ENCODE measurements around the gene MATN4.

The MATN4 gene

GRCh38 chr20:45294003-45294368 is 14.1 kb downstream of the MATN4 start:
- DNase-seq (no peak), ATAC-seq (ENCODE audit: insufficient read depth, low read depth) (no peak)
- no peak overlapping the region for H3K4me3 ChIP-seq (ENCODE audit: low read depth in 1 of 2, low read length in 2 of 2)
- H3K27ac ChIP-seq (ENCODE audit: low read length), result no peak overlapping the region
- H3K36me3 ChIP-seq (ENCODE audit: insufficient read depth, low read length), result no peaks in the 10 kb centered on the region
- H3K9me3 ChIP-seq (ENCODE audit: insufficient read depth, low read length, severe bottlenecking), result no peaks in the 10 kb centered on the region
- H3K9ac ChIP-seq (ENCODE audit: low read depth, low read length), result no peak overlapping the region
- TF ChIP-seq CTCF (IDR thresholded peaks at IDR 0.05; ENCODE audit: borderline replicate concordance, extremely low read depth, low read length, poor library complexity, severe bottlenecking) (no peak), EZH2 (IDR thresholded peaks at IDR 0.05; ENCODE audit: borderline replicate concordance, low read depth, low read length, severe bottlenecking) (no peak)
- no peaks in the 10 kb centered on the region for H3K4me1 ChIP-seq (ENCODE audit: insufficient read depth, low read length)
- peaks cover under 1% of the 10 kb centered on the region for H3K27me3 ChIP-seq (ENCODE audit: insufficient read depth, low read length, poor library complexity)
- no peak overlapping the region for H2AFZ ChIP-seq (ENCODE audit: low read depth, low read length)
- no peaks in the 10 kb centered on the region for H4K20me1 ChIP-seq (ENCODE audit: insufficient read depth, low read length)
- H3K4me2 ChIP-seq (ENCODE audit: insufficient read depth, low read length), result no peak overlapping the region
- H3K79me2 ChIP-seq (ENCODE audit: insufficient read depth, low read length), result no peaks in the 10 kb centered on the region

- Histone ChIP-seq H3K4me2 (ENCODE audit: insufficient read depth, low read length) (no peak overlapping the region), H3K27ac (ENCODE audit: low read length) (no peak overlapping the region)
- ATAC-seq (ENCODE audit: insufficient read depth, low read depth), result no peak
These were observed 14.8 kb downstream of the MATN4 start for GRCh38 chr20:45293041-45294002.

GRCh38 chr20:45292343-45292742 is 15.8 kb downstream of the MATN4 start:
- Histone ChIP-seq H3K27me3 (ENCODE audit: insufficient read depth, low read length, poor library complexity) (peaks cover 8% of the 10 kb centered on the region), H3K4me1 (ENCODE audit: insufficient read depth, low read length) (no peaks in the 10 kb centered on the region), H3K4me2 (ENCODE audit: insufficient read depth, low read length) (no peak overlapping the region), H3K79me2 (ENCODE audit: insufficient read depth, low read length) (no peaks in the 10 kb centered on the region), H2AFZ (ENCODE audit: low read depth, low read length) (no peak overlapping the region), H3K9ac (ENCODE audit: low read depth, low read length) (no peak overlapping the region), H3K36me3 (ENCODE audit: insufficient read depth, low read length) (no peaks in the 10 kb centered on the region), H3K9me3 (ENCODE audit: insufficient read depth, low read length, severe bottlenecking) (no peaks in the 10 kb centered on the region), H3K27ac (ENCODE audit: low read length) (no peak overlapping the region), H3K4me3 (ENCODE audit: low read depth in 1 of 2, low read length in 2 of 2) (no peak overlapping the region), H4K20me1 (ENCODE audit: insufficient read depth, low read length) (no peaks in the 10 kb centered on the region)
- no peak for TF ChIP-seq EZH2 (IDR thresholded peaks at IDR 0.05; ENCODE audit: borderline replicate concordance, low read depth, low read length, severe bottlenecking)
- no peak for TF ChIP-seq CTCF (IDR thresholded peaks at IDR 0.05; ENCODE audit: borderline replicate concordance, extremely low read depth, low read length, poor library complexity, severe bottlenecking)
- DNase-seq (no peak), ATAC-seq (ENCODE audit: insufficient read depth, low read depth) (no peak)

More at GRCh38 chr20:45293041-45294002, 14.8 kb downstream of the MATN4 start:
- Histone ChIP-seq H3K4me1 (ENCODE audit: insufficient read depth, low read length) (no peaks in the 10 kb centered on the region), H3K79me2 (ENCODE audit: insufficient read depth, low read length) (no peaks in the 10 kb centered on the region), H3K4me3 (ENCODE audit: low read depth in 1 of 2, low read length in 2 of 2) (no peak overlapping the region), H4K20me1 (ENCODE audit: insufficient read depth, low read length) (no peaks in the 10 kb centered on the region), H3K36me3 (ENCODE audit: insufficient read depth, low read length) (no peaks in the 10 kb centered on the region), H2AFZ (ENCODE audit: low read depth, low read length) (no peak overlapping the region), H3K9ac (ENCODE audit: low read depth, low read length) (no peak overlapping the region), H3K27me3 (ENCODE audit: insufficient read depth, low read length, poor library complexity) (peaks cover 7% of the 10 kb centered on the region), H3K9me3 (ENCODE audit: insufficient read depth, low read length, severe bottlenecking) (no peaks in the 10 kb centered on the region)
- no peak for DNase-seq
- TF ChIP-seq CTCF (IDR thresholded peaks at IDR 0.05; ENCODE audit: borderline replicate concordance, extremely low read depth, low read length, poor library complexity, severe bottlenecking) (no peak), EZH2 (IDR thresholded peaks at IDR 0.05; ENCODE audit: borderline replicate concordance, low read depth, low read length, severe bottlenecking) (no peak)
